ENCODE data around the gene PPP1R1C. TPM values are rescaled to one million over a fixed set of nuclear protein-coding genes. Genes with fewer than 3 reads are reported as not detected.
"Not testable (repeated sequence)": the region's sequence is repeated elsewhere in the genome, so short reads cannot be mapped to it uniquely, and the experiment has no call there.

PPP1R1C gene
- total RNA-seq, 1 donor = 1.4 TPM

GRCh38 chr2:181955010-181955409, 30.6 kb upstream of the PPP1R1C start:
- H3K4me3 ChIP-seq (ENCODE audit: low read depth, low read length) = no peak overlapping the region
- peak; percentile 67 for DNase-seq (ENCODE audit: low read depth)
- TF ChIP-seq CTCF (IDR thresholded peaks at IDR 0.05; ENCODE audit: insufficient read depth, low read length) = no peak

- DNase-seq (ENCODE audit: low read depth) = not testable (repeated sequence)
Measured at GRCh38 chr2:181955866-181956265, 29.8 kb upstream of the PPP1R1C start.

GRCh38 chr2:181957668-181958067, 28.0 kb upstream of the PPP1R1C start:
- DNase-seq (ENCODE audit: low read depth) = no peak
- no peak overlapping the region for H3K4me3 ChIP-seq (ENCODE audit: low read depth, low read length)
- no peak for TF ChIP-seq CTCF (IDR thresholded peaks at IDR 0.05; ENCODE audit: insufficient read depth, low read length)

More at GRCh38 chr2:181955866-181956265, 29.8 kb upstream of the PPP1R1C start:
- H3K4me3 ChIP-seq (ENCODE audit: low read depth, low read length) = not testable (repeated sequence)

- DNase-seq (ENCODE audit: low read depth) = no peak
- TF ChIP-seq CTCF (IDR thresholded peaks at IDR 0.05; ENCODE audit: insufficient read depth, low read length) = no peak
- no peak overlapping the region for H3K4me3 ChIP-seq (ENCODE audit: low read depth, low read length)
Measured at GRCh38 chr2:181958726-181959125, 26.9 kb upstream of the PPP1R1C start.

GRCh38 chr2:181959508-181959907, 26.1 kb upstream of the PPP1R1C start:
- H3K4me3 ChIP-seq (ENCODE audit: low read depth, low read length) = no peak overlapping the region
- no peak for TF ChIP-seq CTCF (IDR thresholded peaks at IDR 0.05; ENCODE audit: insufficient read depth, low read length)
- no peak for DNase-seq (ENCODE audit: low read depth)

GRCh38 chr2:181961167-181961566, 24.5 kb upstream of the PPP1R1C start:
- not testable (repeated sequence) for DNase-seq (ENCODE audit: low read depth); H3K4me3 ChIP-seq (ENCODE audit: low read depth, low read length)

GRCh38 chr2:181962142-181962541, 23.5 kb upstream of the PPP1R1C start:
- DNase-seq (ENCODE audit: low read depth) = no peak
- TF ChIP-seq CTCF (IDR thresholded peaks at IDR 0.05; ENCODE audit: insufficient read depth, low read length) = no peak
- no peak overlapping the region for H3K4me3 ChIP-seq (ENCODE audit: low read depth, low read length)

GRCh38 chr2:181970160-181970794, 15.4 kb upstream of the PPP1R1C start:
- no peak overlapping the region for H3K4me3 ChIP-seq (ENCODE audit: low read depth, low read length)
- DNase-seq (ENCODE audit: low read depth) = no peak
- TF ChIP-seq CTCF (IDR thresholded peaks at IDR 0.05; ENCODE audit: insufficient read depth, low read length) = no peak

Measured in fibroblast of the aortic adventitia (primary cell).